ENCODE results near the gene IL2RG. TPM values are rescaled to one million over a fixed set of nuclear protein-coding genes. Genes with fewer than 3 reads are reported as not detected.
A peak's percentile ranks its signal among the peaks of the same experiment; 100 is the strongest.

The IL2RG gene
- total RNA-seq, 1 donor from 2014 or later, result 1.5 TPM

DNA sequence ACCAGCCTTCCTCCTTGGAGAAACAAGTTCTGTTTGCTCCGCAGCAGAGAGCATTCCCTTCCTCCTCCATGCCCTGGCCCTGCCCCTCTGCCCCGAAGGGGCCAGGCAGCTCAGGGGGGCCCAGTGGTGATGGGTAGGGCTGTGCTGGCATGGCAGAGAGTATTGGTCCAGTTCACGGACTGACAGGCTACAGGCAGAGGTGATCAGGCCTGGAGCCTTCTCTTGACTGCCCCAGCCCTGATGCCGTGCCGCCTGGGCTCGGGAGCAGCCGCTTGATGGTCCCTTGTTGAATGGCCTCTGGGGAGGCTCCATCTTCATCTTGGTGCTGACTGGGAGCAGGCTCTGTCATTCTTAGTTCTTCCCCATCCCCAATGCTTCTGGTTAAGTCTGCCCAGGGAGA is 42.8 kb upstream of the IL2RG start:
- TF ChIP-seq, protein P1, sequence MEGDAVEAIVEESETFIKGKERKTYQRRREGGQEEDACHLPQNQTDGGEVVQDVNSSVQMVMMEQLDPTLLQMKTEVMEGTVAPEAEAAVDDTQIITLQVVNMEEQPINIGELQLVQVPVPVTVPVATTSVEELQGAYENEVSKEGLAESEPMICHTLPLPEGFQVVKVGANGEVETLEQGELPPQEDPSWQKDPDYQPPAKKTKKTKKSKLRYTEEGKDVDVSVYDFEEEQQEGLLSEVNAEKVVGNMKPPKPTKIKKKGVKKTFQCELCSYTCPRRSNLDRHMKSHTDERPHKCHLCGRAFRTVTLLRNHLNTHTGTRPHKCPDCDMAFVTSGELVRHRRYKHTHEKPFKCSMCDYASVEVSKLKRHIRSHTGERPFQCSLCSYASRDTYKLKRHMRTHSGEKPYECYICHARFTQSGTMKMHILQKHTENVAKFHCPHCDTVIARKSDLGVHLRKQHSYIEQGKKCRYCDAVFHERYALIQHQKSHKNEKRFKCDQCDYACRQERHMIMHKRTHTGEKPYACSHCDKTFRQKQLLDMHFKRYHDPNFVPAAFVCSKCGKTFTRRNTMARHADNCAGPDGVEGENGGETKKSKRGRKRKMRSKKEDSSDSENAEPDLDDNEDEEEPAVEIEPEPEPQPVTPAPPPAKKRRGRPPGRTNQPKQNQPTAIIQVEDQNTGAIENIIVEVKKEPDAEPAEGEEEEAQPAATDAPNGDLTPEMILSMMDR (conservative IDR thresholded peaks at IDR 0.05), result no peak
- peaks cover 6% of the 10 kb centered on the region for H3K36me3 Mint-ChIP-seq
- no peaks in the 10 kb centered on the region for H3K27me3 Mint-ChIP-seq
- no peak for DNase-seq (ENCODE audit: extremely low spot score, unreplicated experiment)
- H3K27ac Mint-ChIP-seq, result no peak overlapping the region
- no peaks in the 10 kb centered on the region for H3K4me1 Mint-ChIP-seq (ENCODE audit: unreplicated experiment)
- no peak overlapping the region for H3K4me3 Mint-ChIP-seq
- H3K9me3 Mint-ChIP-seq, result no peaks in the 10 kb centered on the region

DNA sequence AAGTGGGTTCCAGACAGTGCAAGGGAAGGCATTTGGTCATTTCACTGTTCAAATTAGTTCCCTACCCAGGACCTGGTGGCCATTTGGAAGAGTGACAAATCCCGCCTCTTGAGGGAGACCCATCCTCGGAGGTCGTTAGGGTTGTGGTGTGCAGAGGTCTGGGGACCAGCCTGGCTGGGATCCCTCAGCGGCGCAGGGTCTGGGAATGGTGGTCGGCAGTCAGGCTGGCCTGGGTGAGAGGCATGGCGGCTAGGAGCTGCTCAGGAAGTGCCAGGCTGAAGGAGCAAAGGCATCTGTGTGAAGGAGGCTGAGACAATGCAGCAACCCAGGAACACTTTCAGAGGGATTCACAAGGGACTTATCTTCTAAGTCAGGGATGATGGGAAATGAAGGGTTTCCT is 40.0 kb upstream of the IL2RG start:
- H3K9me3 Mint-ChIP-seq, result no peaks in the 10 kb centered on the region
- no peak overlapping the region for H3K27ac Mint-ChIP-seq
- peaks cover 1% of the 10 kb centered on the region for H3K27me3 Mint-ChIP-seq
- H3K4me3 Mint-ChIP-seq, result no peak overlapping the region
- DNase-seq (ENCODE audit: extremely low spot score, unreplicated experiment), result no peak
- TF ChIP-seq, protein P1 (conservative IDR thresholded peaks at IDR 0.05), result no peak
- H3K36me3 Mint-ChIP-seq, result peaks cover 6% of the 10 kb centered on the region
- no peaks in the 10 kb centered on the region for H3K4me1 Mint-ChIP-seq (ENCODE audit: unreplicated experiment)

DNA sequence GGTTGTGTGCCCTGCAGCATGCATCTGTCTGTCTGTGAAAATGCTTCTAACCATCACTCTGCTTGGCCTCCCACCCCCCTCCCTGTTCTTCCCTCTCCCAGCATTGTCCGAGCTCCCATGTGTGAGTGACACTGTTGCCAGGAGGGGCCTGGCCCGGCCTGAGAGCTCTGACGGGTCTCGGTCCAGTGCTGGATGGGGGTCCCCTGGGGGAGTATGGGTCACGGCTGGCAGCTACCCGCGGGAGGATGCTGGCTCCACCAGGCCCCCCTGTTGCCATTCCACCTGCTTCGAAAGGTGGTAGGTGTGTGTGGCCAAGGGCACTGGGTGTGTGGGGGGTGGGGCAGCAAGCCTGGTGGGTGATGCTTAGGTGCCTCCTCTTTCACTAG is 36.9 kb upstream of the IL2RG start:
- Mint-ChIP-seq H3K4me3 (no peak overlapping the region), H3K27me3 (peaks cover 4% of the 10 kb centered on the region), H3K4me1 (ENCODE audit: unreplicated experiment) (no peaks in the 10 kb centered on the region), H3K9me3 (no peaks in the 10 kb centered on the region), H3K36me3 (no peaks in the 10 kb centered on the region), H3K27ac (no peak overlapping the region)
- DNase-seq (ENCODE audit: extremely low spot score, unreplicated experiment), result no peak
- TF ChIP-seq, protein P1 (conservative IDR thresholded peaks at IDR 0.05), result no peak

DNA sequence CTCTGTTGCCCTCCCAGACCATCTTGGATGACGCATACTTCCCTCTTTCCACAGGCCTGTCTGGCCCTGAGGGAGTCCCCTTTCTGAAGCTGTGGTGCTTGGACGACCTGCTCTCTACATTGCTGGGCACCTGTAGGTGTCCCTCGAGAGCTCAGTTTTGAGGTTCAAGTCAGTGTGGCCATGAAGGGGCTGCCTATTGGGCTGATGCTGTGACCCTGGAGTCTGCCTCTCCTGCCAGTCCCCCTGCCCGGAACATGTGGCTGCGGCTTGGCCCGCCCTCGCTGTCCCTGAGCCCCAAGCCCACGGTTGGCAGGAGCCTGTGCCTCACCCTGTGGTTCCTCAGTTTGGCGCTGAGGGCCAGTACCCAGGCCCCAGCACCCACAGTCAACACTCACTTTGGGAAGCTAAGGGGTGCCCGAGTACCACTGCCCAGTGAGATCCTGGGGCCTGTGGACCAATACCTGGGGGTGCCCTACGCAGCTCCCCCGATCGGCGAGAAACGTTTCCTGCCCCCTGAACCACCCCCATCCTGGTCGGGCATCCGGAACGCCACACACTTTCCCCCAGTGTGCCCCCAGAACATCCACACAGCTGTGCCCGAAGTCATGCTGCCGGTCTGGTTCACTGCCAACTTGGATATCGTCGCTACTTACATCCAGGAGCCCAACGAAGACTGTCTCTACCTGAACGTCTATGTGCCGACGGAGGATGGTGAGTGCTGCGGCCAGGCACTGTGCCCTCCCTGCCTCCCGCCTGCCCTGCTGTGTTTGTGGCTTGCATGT is 36.3 kb upstream of the IL2RG start:
- Mint-ChIP-seq H3K27me3 (peaks cover 4% of the 10 kb centered on the region), H3K36me3 (no peaks in the 10 kb centered on the region), H3K4me1 (ENCODE audit: unreplicated experiment) (no peaks in the 10 kb centered on the region), H3K27ac (no peak overlapping the region), H3K9me3 (no peaks in the 10 kb centered on the region), H3K4me3 (no peak overlapping the region)
- no peak for DNase-seq (ENCODE audit: extremely low spot score, unreplicated experiment)
- TF ChIP-seq, protein P1 (conservative IDR thresholded peaks at IDR 0.05), result no peak

DNA sequence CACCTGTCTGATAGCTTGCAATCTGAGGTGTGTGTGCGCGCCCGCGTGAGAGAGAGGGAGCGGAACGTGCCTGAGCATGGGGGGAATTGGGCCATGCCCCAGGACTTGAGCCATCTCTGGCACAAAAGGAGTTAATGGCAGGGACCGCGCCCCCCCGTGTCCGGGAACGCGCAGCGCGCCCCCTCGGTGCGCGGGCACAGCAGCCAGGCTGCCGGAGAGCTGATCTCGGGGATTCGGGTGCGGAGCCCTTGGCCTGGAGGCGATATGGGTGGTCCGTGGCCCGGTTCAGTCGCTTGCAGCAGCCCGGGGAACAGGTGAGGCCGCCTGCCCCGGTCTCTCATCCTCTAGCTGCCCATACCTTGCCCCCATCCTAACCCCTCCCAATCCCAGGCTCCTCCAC is 33.3 kb upstream of the IL2RG start, which contains the start of gene NLGN3:
TSS of gene NLGN3 (plus strand) at position 191 of the 400 bp plus-strand sequence. CDS start 2,909 bp downstream, outside the sequence.
- TF ChIP-seq, protein P1 (conservative IDR thresholded peaks at IDR 0.05), result no peak
- H3K27me3 Mint-ChIP-seq, result peaks cover 4% of the 10 kb centered on the region
- H3K4me3 Mint-ChIP-seq, result peak within 1 kb of the TSS; percentile 89
- H3K36me3 Mint-ChIP-seq, result no peaks in the 10 kb centered on the region
- H3K9me3 Mint-ChIP-seq, result no peaks in the 10 kb centered on the region
- H3K27ac Mint-ChIP-seq, result peak within 1 kb of the TSS; percentile 28
- DNase-seq (ENCODE audit: extremely low spot score, unreplicated experiment), result no peak
- H3K4me1 Mint-ChIP-seq (ENCODE audit: unreplicated experiment), result no peaks in the 10 kb centered on the region
